ENCODE results near the gene HOXA5.
A peak's percentile ranks its signal among the peaks of the same experiment; 100 is the strongest.

Gene HOXA5

DNA sequence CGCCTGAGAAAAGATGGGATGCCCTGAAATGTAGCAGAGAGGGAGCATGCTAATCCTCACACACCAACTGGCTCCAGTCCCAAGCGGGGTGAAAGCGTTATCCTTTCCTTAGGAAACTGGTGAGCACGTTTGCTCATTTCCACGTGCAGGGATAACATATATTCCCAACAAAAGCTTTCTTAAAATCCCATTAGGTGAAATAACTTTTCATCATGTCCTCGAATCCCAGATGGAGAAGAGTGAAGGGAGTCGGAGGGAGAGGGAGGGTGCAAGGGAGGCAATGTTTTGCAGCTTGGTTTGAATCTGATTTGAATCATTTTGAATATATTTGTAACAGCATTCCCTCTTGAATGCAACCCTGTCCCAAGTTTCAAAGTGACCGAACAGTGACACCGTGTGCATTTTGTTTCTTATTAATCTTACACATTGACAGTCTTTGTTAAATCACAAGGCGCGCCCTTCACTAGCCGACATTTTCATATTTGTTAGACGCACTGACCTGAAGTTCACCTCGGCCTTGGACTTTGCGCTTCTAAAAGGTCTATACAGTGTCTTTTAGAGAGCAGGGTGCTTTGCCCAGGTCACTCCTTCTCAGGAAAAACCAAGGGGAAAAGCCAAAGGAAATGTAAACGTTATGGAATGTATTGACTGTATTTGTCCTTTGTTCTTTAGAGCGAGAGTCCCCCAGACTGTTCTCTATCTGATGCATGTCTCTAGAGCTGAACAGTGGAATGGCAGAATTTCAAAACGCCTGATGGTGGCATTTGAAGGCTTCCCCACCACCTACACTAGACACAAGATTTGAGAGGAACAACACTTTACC is 9.9 kb downstream of the HOXA5 start:
- DNase-seq (ENCODE audit: low read depth): no peak

DNA sequence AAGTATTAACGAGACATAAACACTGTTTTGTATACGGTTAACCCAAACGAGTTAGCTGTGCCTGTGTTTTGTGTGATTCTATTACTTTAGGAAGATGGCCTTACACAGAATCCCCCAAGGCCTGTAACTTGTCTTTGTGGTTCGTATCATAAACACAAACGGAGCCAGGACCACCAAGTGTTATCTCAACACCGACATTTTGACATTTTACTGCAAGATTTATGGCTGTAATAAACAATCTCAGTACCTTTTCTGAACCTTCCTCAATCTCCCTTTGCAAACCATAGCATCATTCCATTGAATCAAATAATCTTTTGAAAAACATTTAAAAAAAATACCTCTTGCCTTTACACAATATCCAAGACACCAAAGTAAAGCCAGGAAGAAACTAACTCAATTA is 10.5 kb downstream of the HOXA5 start:
- no peak for DNase-seq (ENCODE audit: low read depth)

DNA sequence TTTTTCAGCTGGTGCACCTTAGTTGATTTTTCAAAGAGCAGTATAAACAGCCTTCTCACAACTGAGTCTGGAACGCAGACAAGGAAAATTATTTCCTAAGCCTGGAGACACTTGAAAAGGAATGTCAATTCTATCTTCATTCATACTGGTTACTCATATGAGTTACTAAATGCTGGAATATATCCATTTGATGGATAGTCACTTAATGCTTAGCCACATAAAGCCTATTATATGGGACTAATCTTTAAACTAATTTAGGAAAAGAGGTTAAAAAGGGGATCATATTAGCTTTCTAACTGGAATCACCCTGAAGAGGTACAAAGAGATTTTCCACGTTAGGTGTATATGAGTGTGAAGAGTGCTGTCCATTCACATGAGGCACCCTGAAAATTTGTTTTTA is 11.3 kb downstream of the HOXA5 start:
- DNase-seq (ENCODE audit: low read depth): no peak

DNA sequence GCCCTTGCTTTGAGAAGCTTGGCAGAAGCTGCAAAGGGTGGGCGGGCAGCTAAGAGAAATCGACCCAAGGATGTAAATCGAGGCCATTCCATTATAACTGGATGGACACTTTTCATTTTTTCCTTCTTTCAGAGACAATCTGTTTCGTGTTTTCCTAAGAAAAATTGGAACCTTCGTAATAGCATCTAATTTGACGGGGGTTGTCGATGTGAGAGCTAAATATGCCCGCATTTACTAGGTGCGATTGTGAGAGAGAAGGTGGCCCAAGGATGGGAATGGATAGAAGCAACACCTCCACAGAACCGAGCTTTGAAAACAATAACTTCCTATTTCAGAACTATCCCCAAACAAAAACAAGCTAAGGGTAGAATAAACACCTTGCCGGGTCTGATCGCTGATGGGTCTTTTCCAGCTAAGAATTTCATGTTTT is 12.1 kb downstream of the HOXA5 start:
- DNase-seq (ENCODE audit: low read depth): no peak

DNA sequence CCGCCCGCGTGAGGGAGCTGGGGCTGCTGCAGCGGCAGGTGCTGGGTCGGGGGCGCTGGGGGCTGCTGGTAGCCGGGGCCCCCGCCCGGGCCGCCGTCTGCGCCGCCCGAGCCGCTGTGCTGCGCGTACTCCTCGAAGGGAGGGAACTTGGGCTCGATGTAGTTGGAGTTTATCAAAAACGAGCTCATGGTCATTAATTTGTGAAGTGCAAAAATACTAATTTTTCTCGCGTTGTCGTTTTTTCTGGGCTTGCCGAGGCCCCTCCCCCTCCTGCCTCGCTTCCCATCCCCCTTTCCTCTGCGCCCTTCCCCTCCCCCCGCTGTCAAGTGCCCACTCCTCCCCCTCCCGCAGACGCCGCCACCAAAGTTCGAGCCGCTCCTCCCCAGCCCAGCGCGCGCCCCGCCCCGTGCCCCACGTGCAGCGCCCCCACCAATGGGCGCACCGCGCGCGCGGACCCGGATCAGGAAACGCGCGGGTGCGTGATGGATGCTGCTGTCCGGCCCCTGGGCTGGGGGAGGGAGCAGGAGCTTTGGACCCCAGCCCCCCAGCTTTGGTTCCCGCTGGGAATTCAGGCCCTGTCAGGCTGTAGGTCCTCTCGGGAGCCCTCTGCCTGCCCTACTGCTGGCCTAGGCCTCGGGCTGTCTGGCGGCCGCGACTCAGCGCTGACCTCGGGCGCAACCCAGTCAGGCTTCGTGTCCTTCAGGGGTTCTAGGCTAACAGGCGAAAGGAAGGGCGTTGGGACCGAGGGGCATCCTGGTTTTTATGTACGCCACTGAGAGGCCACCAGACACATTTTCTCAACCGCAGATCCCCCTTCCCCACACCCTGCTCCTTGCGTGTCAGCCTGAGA is 12.7 kb downstream of the HOXA5 start, which contains the start of gene HOXA4:
HOXA4 (minus strand) TSS at position 218 of the 850 bp plus-strand sequence; CDS start at position 194, 24 bp downstream.
- DNase-seq (ENCODE audit: low read depth): peak; percentile 55

DNA sequence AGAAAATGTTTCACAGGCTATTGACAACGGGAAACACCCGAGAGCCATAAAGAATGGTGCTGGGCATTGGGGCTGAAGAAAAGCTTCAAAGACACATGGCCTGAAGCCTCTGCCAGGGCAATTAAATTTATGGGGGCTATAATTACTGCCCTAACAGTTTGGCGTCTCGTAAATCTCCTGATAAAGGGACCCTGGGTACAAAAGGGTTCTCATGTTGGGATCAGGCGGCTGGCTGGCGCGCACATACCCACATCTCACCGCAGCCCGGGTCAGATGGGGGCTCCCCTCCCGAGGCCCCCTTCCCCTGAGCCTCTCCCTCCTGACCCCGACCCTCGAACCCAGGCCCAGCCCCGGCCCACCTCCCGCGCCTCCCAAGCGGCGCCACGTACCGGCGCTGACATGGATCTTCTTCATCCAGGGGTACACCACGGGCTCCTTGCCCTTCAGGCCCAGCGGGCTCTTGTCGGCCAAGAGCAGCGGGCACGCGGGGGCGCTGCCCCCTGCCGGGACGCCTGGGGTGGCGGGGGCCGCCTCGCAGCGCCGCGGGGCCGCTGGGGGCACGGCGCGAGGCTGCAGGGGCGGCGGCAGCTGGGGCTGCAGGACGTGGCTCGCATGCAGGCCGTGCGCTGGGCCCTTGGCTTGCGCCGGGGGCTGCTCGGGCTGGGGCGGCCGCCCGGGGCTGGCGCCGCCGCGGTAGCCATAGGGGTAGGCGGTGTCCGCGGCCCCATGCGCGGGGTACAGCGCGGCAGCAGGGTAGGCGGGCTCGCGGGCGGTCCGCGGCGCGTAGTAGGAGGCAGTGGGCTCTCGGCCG is 13.5 kb downstream of the HOXA5 start:
- no peak for DNase-seq (ENCODE audit: low read depth)

DNA sequence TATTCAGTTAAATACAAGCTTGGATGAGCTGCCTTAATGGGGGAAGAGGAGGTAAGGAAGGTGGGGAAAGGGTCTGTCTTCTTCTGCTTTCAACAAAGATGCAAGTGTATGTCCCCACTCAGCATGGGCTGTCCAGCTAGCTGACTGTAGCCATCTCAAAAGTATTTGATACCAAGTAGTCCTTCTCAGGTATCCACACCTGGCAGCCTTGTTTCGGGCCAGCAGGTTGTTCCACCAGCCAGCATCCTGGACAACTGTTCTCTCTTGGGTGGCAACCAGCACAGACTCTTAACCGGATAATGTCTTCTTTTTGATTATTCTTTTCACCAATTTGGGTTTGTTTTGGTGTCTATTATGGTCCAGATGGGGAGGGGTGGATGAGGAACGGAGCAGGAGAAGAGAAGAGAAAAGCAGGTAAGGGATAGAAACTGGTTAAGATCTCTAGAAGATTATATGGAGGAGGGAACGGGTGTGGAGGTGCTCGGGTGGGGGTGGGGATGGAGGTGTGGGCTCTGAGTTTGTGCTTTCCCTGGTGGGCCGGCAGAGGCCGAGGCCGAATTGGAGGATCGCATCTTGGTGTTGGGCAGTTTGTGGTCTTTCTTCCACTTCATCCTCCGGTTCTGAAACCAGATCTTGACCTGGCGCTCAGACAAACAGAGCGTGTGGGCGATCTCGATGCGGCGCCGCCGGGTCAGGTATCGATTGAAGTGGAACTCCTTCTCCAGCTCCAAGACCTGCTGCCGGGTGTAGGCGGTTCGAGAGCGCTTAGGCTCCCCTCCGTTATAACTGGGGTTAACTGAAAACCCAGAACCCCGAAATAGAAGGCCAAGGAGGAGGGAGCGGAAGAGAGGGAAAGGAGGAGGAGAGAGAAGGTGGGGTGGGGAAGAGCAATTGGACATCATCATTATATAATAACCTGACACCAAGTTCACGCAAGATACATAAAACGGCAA is 14.4 kb downstream of the HOXA5 start:
- DNase-seq (ENCODE audit: low read depth): no peak

DNA sequence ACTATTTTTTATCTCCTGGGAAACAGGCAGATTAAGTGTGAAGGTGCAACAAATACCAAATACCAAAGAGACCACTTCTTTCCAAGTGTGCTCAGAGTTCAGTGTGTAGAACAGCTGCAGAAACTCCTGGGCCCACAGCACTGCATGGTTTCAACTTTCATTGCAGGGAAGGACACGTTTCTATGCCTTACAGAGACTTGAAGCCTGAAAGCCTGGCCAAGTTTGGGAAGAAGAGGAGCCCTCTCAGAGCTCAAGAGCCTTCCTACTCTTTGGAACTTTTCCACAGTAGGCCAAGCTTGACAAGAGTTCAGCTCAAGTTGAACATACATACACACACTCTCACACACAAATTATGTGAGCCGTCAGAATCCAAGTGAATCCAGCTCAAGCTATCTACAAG is 15.4 kb downstream of the HOXA5 start:
- no peak for DNase-seq (ENCODE audit: low read depth)

DNA sequence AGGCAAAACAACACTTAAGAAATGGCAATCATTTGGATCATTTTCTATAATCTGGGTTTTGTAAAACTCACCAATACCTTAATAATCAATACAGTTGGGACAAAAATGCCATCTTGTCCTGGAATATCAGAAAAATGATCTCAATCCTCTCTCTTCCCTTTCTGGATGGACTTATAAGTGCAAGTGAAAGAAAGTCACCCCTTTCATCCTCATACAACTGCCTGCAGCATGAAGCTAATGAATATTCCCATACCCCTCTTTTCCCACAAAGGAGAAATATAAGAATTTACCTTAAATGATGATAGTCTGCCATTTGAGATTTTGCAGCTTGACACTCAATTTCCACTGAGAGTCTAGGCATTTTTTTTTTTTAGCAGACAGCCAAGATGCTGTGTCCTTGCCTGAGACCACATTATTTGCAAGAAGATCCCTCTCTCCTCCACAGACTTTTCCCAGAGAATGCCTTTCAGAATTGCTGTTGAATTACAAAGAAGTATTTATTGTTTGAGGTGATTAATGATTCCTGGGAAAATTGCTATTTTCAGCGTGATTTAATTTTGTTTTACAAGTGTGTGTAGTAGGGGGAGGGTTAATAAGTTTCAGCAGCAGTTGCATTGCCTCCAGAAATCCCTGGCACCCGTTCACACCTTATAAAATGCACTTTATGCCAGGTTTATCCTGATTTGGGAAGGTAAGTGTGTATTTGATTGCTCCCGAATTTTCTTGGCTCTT is 16.7 kb downstream of the HOXA5 start:
- no peak for DNase-seq (ENCODE audit: low read depth)

DNA sequence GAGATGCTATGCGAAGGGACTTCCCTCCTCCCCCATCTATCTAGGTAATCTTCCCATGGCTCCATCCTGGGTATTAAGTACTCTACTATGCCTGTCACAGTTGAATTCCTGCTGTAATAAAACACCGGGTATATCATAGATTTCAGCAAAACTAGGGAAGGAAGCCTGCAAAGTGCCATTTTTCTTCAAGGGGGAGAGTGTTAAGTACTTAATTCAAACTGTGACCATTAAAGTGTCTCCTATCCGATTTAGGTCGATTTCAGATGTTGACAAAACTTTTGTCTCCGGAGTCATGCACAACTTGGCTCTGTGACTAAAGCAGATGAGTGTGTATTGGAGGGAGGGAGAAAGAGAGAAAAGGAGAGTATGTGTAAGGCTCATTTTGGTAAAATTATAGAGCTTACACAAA is 17.5 kb downstream of the HOXA5 start:
- DNase-seq (ENCODE audit: low read depth): no peak

DNA sequence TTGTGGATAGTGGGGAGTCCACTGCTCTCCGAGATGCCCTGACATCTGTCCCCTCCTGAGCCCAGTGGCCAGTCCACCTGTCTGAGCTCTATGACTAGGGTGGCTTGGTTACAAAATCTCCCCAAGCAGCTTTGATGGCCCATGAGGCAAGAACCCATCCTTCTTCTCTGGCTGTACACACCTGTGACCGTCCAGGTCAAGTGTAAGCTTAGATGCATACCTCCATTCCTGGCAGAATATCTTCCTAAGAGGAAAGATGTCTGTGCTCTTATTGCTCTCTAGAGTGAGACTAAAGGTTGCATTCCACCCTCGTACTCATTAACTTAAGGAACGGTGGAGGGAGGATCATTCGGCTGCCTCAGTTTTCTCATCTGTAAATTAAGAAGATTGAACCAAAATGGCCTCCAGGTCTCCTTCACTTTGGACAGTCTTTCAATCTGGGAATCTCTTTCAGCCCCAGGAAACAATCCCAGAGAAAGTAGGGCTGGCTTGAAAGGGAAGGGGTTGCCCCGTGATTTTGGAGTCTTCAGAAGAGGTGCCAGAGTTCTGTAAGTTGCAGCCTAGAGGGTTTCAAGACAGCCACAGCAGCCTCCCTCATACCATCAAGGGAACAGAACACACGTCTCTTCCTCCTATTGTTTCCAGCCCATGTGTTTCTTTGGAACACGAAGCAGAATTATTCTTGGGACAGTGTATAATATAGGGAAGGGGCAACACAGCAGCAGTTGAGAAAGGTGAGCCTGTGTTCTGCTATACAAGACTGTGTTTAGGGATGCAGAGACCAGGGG is 18.4 kb downstream of the HOXA5 start:
- no peak for DNase-seq (ENCODE audit: low read depth)

DNA sequence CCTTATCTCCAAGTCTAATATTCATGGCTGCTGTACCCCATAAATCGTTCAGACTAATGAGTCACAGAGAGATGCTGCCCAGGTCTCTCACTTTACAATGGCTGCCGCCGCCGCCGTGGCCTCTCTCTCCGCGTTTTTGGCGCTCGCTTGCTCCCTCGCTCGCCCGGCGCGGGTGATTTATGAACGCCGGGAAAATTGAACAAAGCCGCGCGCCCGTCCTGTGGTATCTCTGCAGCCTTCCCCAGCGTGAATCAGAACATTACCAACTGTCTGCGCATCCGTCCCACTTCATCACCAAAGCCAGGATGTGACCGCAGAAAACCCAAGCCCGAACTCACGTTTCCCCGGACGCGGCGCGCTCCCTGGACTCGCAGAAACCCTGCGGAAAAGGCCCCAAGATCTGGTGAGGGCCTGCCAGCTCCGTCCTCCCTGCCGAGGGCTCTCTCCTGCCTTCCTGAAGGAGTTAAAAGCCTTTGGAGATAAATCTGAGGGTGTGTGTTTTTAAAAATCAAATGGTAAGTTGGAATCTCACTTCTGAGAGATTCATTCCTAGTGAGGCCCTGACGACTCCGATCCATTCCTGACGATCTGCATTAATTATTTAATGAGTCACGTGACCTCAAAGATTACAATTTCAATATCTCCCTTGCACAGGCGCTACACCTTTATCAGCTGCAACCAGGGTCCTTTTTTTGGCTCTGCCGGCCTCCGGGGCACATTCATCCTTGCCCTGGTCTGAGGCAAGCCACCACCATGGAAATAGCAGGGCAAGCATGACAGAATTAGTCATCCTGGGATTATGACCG is 19.2 kb downstream of the HOXA5 start:
- no peak for DNase-seq (ENCODE audit: low read depth)

DNA sequence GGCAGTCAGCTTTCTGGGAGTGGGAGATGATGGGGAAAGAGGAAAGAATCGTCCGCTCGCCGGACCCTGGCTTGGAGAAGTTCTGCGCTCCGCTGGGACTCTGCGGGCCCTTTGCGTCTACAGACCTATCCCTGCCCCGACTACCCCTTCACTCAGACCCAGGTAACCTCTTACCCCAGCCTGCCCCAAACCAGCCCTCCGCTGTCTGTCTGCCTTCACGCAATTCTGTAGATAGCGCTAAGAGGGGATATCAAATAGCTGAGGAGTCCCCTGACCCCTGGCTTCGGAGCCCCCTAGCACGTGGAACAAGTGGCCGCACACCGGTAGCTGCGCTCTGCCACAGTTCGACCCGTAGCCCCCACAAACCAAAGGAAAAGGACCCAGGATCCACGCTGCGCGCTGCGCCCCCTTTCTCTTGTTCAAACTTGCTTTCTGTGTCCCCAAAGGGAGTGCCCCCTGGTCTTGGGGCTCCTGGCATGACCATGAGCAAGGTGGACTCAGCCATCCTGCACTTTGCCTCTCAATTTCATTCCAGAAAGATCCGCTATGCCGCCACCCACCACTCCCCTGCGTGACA is 19.9 kb downstream of the HOXA5 start:
- no peak for DNase-seq (ENCODE audit: low read depth)

DNA sequence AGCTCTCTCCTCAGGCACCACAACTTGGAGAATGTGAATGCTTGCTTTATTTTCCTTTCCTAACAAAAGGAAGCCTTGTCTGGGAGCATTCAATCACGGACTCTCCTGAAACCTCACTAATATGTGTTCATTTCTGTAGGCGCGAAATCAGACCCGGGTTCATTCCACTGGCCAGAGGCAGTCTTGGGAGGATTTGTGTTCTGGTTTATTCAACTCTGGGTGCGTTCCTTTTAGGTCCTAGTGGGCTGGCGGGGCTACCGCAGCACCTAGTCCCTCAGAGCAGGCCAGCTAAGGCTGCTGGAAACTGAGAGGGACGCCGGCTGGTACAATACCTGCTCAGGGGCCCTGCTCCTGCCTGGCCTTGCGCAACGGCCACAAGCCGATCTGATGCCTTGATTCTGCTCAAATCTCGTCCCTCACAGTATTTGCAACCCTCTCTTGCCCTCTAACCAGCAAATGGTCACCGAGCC is 20.4 kb downstream of the HOXA5 start:
- no peak for DNase-seq (ENCODE audit: low read depth)

DNA sequence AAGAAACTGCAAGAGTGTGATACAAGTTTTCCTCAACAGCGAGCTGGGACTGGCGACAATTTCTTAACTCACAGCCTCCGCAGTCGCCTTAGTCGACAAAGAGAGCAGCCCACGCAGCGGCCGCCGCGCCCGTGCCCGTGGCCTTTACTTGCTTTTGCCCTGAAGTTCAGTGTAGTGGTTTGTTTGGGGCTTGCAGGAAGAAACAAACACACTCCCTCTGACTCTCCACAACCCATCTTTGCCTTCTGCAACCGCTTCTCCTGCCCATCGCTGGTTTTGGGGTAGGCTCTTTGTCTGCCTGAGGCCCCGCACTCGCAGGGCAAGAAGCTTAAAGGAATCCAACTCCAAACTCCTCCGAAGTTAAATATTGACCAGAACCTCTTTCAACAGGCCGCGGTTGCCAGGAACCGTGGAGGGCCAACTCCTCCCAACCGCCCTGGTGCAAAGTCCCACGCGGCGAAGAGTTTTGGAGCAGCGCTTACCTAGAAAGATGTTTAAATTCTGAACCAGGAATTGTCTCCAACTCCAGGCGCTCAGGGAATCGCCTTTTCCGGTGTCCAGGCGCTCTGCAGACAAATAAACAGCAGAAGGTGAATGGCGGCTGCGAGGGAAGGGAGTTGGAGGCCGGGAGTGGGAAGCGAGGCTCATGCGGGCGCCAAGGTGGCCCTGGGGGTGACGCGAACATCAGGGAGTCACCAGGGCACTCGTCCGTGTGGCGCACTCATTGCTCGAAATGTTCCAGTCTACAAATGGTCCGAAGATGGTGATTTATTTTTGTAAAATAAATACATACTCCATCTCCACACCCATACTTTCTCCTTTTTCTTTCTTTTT is 21.2 kb downstream of the HOXA5 start:
- DNase-seq (ENCODE audit: low read depth): no peak

DNA sequence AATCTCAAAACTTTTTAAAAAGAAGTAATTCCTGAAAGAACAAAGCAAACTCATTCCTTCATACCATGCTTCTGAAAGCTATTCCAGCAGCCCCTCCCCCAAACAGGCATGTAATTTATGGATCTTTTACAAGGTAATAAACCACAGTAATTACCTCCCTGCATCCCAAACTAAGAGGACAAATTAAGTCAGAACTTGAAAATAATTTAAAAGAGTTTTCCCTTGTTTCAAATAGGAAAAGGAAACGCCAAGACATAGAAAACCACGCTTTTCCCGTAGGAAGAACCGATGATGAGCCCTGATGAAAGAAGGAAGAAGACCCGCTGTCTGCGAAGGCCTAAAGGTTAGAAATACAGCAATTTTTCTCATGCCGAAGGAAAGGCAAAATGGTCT is 21.8 kb downstream of the HOXA5 start:
- no peak for DNase-seq (ENCODE audit: low read depth)

DNA sequence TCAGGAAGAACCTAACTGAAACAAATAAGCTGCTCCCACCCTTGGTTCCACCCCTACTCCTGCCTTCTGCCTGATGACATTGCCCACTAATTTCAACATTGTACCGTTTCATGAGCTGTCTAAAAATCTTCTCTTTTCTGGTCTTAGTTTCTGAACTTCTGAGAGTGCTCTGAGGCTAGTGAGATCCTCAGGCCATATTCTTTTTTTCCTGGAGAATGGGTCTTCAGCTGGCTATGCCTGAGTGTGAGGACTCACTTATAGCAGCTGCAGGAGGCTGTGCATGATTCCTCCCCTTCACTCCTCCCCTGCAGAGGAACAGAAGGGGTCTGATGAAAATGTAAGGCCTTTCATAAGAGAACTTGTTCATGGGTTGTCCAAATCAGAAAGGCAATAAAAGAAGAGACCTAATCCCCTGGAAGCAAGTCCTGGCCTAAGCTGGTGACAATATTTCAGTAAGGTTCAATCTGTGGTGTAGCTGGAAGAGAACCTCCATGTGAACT is 24.0 kb downstream of the HOXA5 start:
- no peak for DNase-seq (ENCODE audit: low read depth)
